NCI-H2196 treated with DMSO at 0.1 percent for 48 hours (cell line): ENCODE measurements around the gene EIF2S2.
A peak's percentile ranks its signal among the peaks of the same experiment; 100 is the strongest.

ENCODE experiments used
- DNase-seq: peaks from one replicate; lab custom pipeline; 2025; ENCODE audit not compliant: unreplicated experiment; lab: John Stamatoyannopoulos, UW

The EIF2S2 gene

DNA sequence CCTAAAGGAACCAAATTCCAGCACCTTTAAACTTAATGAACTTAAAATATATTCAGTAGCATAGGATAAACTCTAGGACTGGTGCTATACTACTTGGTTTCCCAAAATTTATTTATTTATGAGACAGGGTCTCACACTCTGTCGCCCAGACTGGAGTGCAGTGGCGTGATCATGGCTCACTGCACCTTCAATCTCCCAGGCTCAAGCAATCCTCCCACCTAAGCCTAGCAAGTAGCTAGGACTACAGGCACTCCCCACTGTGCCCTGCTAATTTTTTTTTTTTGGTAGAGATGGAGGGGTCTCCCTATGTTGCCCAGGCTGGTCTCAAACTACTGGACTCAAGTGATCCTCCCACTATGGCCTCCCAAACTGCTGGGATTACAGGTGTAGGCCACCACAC, 21.4 kb downstream of the EIF2S2 start:
- DNase-seq = no peak

DNA sequence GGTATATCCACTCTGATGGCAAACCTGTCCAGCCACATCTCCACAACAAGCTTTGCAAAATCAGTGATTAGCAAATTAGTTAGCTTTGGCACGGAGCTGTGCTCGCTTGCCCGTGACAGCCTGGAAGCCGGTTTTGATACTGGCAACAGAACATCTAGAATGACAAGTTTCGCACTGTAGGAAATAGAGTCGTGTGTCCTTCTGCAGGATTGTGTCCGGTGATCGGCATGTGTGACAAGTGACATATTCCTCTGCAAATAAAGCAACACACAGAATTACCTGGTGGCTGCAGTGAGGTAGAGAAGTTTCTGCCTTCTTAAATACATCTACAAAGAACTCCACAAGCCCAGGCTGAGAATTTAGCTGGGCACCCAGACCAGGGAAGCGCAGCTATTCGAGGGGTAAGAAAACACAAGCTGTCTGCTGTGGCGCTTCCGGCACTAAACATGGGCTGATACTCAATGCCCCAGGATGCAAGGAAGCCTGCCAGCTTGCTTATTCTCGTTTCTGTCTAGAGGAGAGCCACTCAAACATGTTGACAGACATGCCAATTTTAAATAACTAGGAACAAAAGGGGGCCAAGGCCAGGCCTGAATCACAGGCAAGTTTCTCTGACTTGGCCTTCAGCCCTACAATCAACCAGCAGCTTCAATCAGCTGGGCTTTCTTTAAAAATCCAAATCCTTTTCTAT, 22.2 kb downstream of the EIF2S2 start:
- peak; percentile 41 for DNase-seq

DNA sequence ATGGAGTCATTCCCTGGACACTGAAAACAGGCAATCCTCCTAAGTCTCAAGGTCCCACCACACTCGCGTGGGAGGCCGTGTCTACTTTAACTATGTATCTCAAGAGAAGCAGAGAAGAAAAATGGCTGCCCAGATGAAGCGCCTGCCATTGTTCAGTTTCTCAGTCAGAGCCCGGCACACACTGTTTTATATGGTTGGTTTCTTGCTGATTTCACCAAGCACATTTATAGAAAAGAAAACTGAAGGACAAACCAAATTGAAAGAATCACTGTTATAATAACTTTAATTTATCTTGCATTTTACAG, 22.9 kb downstream of the EIF2S2 start:
- DNase-seq = no peak

DNA sequence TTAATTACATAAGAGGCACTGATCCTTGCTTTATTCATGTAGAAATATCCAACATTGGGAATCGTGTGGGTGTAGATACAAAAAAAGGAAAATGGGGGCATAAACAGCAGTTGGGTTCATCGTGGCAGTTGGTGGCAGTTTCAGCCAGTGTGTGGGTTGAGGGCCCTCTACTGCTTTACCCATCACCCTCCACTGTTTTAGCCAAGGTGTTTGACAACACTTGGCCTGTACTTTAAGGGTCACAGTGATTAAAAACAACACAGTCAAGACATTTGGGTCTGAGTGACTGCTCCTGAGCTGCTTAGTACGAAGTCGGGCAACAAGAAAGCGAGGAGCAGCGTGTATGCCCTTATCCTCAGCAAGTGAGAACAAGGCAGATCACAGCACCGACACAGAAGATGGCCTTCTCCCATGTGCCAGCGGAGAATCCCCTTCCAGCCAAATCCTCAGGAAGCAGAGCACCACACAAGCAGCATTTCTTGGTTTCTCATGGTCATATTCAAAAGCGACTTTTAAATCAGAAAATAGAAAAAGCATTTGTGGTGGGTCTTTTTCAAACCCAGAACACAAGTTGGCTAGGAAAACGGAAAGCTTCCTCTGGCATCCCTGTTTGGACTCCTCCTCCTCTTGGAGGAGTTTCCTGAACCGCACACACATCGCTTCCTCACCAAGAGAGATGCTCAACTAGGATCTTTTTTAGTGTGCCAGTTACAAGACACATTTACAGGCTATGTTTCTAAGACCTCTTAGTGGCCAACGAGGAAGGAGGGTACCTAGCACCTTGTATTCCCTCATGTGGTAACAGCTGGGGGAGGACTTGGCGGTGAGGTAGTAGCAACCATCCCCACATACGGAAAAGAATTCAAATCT, 23.5 kb downstream of the EIF2S2 start:
- DNase-seq = no peak

DNA sequence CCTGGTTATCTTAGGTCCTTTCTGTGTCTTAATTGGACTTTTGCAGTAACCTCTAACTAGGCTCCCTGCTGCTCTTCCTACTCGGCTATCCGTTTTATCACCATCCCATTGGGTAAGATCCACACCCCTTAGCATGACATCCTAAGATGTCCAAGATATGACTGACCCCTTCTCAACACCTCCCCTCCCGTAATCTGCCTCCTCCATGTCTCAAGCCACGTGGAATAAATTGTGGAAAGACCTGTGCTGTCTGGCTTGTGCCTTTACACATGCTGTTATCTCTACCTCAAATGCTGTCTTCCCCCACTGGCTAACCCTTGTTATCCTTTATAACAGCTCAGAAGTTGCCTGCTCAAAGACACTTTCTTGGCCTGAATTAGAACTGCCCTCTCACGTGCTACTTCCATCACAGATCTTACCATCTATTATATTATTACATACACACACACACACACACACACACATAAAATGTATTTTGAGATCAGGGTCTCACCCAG, 26.5 kb downstream of the EIF2S2 start:
- DNase-seq = no peak

DNA sequence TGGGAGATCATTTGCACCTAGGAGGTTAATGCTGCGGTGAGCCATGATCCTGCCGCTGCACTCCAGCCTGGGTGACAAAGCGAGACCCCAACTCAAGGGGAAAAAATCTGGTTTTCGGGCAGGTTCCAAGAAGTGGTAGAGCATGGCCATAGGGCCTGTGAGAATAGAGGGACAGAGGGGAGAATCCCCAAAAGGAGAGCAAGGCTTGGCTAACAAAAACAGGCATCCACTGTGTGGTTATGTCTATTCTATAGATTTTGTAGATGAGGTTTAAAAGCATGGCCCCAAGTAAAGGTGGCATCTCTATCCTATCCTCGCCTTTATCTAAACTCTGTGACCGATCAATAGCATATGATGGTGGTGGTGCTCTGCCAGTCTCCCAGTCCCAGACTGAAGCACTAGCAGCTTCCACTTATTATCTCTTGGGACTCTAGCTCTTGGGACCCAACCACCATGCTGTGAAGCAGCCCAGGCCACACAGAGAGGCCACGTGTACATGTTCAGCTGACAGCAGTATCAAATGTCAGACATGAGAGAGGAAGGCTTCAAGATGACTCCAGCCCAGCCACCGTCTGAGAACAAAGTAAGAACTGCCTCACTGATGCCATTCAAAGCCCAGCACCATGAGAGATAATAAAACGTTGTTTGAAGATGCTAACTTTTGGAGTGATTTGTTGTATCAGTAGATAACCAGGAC, 27.7 kb downstream of the EIF2S2 start:
- DNase-seq = no peak

DNA sequence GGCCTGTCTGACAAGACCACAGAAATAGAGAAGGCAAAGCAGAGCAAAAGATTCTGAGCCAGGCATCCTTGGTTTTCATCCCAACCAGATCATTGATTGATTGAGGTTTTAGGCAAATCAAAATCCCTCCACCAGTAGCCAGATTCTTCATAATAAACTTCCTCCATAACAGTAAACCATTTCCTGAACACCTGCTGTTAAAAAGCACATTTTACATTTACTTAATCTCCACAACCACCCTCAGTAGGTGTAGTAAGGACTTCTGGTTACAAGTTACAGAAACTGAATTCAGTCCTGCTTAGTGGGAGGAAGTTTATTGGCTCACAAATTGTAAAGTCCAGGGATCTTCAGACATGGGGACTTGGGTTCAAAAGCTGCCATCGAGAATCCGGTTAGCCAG, 28.3 kb downstream of the EIF2S2 start:
- no peak for DNase-seq

DNA sequence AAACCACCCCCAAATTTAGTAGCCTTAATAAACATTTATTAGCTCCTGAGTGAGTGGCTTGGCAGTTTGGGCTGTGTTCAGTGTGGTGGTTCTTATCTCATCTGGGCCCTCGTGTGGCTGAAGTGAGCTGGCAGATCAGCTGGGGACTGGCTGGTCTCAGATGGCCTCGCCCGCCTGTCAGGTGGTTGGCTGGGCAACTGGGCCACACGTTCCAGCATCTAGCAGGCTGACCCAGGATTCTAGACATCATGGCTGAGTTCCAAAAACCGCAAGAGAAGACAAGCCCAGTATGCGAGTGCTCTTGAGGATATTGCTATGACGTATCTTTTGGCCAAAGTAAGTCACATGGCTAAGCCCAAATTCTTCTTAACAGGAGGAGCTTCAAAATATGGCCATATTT, 28.9 kb downstream of the EIF2S2 start:
- DNase-seq = peak; percentile 91

DNA sequence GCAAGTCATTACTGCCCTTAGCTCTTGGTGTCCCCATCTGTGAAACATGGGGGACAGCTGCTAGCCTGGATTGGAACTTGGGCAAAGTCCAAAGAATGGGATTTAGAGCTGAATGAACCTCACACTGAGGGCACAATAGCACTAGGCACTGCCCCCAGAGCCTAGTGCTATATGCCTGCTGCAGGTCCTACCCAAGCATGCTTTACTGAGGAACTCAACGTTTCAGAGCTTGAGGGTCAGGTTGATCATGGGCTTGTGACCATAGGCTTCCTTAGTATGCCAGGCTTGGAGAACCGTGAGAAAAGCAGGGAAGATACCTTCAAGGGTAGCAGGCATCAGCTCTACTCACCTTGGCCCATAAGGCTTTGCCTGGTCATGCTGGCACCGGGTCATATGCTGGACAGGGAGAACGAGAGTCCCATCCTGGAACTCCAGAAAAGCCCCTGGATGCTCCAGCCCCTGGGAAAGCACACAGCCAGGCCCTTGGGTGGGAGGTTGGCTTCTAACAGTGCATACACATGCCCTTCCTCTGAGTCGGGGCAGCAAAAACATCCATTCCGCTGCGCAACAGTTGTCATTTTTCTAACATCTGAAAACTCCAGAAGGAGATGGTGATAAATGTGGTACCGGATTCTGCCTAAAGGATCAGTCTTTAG, 29.7 kb downstream of the EIF2S2 start:
- no peak for DNase-seq

DNA sequence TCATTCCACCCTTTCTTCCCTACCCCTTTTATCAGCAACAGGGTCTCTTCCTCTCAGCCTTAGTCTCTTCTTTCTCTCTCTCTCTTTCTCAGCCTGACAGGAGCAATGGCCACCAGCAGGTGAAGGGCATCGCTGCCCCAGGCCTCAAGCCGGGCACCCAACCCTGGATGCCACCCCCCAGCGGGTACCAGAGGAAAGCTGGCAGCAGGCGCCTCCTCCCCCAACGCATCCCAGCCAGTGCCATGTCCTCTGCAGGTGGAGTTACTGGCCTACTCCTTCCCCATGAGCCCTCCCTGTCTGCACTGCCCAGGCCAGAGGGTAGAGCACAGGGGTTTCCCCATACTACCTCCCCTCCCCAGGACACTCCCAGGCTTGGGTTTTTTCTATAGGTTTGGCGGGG, 32.2 kb downstream of the EIF2S2 start:
- DNase-seq = no peak

DNA sequence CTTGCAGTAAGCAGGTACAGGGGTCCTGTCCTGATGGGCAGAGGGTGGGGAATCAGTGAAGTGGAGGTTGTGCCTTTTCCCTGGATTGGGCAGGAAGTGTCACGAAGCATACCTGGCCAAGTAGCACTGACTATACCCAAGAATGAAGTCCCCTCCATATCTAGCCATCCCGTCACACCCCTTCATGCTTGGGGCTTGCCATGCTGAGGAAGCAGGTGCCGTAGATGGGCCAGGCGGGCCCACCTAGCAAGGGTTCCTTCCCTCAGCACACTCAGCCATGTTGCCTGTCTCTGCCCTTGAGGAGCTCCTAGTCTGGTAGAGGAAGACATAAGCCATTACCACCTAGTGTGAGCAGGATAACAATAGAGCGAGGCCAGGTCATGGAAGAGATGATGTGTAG, 33.5 kb downstream of the EIF2S2 start:
- no peak for DNase-seq

DNA sequence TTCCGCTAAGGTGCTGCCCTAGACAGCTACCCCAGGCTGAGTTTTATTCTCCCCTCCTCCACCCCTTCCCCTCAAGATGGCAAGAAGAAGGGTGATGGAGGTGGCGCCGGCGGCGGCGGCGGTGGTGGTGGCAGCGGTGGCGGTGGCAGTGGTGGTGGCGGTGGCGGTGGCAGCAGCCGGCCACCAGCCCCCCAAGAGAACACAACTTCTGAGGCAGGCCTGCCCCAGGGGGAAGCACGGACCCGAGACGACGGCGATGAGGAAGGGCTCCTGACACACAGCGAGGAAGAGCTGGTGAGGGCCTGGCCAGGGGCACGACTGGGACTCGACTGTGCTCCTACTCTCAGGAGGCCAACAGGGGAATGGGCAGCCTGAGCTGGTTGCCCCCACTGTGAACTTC, 35.1 kb downstream of the EIF2S2 start:
- DNase-seq = no peak

DNA sequence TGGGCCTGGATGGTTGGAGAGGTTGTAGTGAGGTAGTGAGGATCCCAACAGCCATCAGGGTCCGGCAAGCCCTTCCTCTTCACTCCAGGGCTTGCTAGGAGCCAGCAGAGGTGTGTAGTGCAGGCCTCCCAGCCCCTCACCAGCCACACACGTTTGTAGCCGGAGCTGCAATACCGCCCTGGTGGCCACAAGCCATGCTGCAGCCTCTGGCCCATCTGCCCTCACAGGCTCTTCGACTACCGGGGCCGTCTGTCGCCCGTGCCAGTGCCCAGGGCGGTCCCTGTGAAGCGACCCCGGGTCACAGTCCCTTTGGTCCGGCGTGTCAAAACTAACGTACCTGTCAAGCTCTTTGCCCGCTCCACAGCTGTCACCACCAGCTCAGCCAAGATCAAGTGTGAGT, 36.4 kb downstream of the EIF2S2 start:
- DNase-seq = no peak

DNA sequence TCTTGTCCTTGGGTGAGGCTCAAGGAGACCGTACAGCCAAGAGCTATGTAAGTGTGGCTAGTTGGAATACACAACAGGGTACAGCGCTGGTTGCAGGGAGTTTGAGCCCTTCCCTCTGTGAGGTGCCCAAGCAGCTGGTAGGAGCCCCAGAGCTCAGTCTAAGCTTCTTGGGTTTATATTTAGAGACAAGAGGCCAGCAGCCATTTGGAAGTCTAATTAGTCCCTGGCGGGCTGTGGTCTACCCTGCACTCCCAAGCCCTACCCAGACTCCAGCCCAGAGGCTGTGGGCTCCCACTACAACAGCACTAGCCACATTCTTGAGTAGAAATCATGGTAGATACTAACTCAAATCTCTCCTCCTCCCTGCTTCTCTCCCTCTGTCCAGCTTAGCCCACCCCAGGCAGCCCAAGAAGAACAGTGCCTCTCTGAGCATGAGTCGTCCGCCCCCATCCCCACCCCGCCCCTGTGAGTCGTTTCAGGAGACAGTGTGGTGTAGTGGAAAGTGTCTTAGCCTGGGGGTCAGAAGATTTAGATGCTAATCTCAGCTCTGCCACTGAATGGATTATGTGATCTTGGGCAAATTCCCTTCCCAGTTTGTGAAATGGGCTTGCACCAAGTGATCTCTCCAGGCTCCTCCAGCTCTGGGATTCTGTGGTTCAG, 37.8 kb downstream of the EIF2S2 start:
- DNase-seq = no peak

DNA sequence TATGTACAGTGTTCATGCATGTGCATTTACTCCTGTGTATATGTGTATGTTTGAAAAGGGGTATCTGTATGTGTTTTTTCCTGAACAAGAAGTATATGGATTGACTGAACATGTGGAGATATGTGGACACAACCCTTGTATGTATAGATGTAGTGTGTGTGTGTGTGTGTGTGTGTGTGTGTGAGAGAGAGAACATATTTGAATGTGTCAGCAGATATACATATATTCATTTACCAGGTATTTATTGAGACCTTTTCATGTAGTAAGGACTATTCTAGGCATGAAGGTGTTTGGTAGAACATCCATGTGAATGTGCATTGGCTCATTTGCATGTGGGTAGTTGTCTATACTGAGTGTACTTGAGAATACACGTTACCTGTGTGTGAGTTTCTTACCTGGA, 39.3 kb downstream of the EIF2S2 start:
- no peak for DNase-seq

DNA sequence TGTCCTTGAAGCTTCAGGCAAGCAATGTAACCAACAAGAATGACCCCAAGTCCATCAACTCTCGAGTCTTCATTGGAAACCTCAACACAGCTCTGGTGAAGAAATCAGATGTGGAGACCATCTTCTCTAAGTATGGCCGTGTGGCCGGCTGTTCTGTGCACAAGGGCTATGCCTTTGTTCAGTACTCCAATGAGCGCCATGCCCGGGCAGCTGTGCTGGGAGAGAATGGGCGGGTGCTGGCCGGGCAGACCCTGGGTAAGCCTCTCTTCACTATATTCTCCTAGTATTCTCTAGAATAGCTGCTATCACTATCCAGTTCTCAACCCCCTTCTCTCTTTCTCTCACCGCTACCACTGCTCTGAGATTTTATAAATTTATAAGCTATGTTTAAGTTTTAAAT, 40.0 kb downstream of the EIF2S2 start:
- DNase-seq = no peak

DNA sequence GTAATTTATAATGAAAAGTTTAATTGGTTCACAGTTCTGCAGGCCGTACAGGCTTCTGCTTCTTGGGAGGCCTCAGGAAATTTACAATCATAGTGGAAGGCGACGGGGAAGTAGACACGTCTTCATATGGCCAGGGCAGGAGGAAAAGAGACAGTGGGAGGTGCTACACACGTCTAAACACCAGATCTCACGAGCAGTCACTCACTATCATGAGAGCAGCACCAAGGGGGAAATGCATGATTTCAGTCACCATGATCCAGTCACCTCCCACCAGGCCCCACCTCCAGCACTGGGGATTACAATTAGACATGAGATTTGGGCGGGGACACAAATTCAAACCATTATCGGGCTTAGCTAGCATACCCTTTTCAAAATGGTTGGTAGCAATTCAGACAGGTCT, 41.2 kb downstream of the EIF2S2 start:
- no peak for DNase-seq

DNA sequence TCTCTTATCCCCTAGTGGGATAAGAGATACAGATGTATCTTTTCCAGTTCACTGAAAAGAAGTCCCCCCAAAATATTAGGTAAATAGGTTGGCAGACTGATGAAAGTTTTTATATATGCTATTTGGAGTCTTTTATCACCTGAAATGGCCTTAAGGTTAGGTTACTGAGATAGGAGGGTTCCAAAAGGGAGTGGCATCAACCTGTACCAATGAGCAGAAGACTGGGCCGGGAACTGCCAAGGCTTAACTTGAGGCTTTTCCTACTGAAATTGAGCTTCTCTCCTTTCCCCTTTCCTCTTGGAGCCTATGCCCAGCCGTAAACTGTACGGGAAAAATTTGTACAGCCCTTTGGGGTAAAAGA, 42.0 kb downstream of the EIF2S2 start:
- DNase-seq = no peak

DNA sequence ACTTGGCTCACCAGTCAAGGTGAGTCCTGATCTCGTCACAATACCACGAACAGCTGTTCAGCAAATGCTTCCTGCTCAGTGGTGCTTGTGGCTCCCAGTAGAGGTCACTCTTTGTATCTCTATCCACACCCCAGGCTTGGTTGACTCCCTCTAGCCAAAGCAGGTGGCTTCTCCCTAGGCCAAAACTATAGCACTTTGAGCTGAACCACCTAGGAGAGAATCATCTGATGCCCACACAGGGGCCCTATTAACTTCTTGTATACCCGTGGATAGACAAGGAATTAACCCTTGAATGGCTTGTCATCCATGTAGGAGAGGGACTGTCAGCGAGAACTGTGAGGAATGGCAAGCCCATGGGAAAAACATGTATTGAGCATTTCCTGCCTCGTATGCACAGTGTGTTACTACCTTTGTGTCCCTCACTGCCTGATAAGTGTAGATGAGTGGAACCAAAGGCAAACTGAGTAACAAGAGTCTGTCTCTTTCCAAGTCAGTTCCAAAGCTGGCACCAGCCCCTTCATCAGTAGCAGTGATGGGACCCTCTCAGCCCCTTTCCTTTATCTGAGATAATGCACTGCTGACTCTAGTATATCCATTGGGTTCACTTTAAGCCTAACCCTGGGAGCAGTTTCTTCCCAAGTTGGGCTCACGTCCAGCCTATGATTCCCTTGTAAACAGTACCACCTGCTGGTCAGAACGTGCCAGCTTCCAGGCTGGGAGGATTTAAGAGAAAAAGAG, 42.5 kb downstream of the EIF2S2 start:
- peak; percentile 78 for DNase-seq

DNA sequence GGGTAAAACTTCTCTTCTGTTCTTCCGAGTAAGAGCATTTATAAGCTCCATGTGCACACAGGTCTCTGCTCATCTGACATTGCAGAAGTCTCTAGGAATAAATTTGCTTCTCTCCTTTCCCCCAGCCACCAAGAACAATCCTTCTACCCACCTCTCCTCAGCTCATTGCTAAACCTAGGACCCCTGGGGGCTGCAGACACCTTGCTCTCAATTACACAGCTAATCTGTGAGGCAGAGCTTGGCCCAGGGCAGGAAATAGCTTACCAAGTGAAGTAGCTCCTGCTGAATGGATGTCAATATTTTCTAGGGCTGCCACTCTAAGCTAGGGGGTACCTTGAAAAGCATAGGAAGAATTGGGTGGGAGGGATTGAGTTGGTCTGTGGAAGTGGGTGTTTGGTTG, 44.0 kb downstream of the EIF2S2 start:
- no peak for DNase-seq
